HS-5 (cell line): Measurements from ENCODE around the gene MBD3.

Experiments used
- DNase-seq: peaks from one replicate; pipeline ENCODE4 v3.0.0-alpha.2; 2012; ENCODE audit warnings: low read depth

MBD3 gene

DNA sequence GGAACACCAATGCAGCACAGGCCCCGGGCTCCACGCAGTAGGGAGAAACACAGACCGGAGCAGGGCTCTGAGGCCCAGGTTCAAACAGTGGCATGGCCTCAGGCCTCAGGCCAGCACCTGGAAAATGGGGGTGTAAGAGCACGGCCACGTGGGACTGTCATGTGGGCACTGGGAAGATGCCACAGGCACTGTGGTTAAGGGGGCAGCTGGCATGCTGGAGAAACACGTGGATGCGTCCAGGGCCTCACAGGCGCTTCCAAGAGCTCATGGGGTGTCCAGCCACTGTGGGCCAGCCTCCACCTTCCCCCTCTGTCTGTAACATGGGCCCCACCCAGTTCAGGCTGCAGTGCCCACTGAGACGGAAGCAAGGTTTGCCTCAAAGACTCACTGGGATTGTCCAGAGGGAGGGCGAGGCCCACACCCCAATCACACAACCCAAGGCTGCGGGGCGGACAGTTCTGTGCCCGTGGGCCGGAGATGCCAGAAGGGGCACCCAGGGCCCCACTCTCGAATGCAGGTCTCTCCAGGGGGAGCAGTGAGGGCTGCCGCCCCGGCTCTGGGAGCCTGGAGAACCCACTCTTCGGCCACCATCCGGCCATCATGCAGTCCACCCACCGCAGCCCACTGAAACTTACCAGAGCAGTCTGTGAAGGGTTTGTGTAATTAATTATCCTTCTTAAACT lies 6.3 kb upstream of the MBD3 start:
- DNase-seq: no peak

DNA sequence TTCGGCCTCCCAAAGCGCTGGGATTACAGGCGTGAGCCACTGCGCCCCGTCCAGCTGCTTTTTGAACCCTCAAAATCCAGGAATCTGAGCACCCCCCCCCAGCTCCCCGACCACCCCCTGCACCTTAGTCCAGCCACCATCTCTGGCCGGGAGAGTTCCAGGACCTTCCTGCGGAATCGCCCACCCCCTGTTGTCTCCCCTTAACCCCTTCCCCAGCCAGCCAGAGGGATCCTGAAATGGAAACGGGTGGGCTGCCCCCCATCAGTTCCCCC lies 772 bp upstream of the MBD3 start:
- DNase-seq: no peak

DNA sequence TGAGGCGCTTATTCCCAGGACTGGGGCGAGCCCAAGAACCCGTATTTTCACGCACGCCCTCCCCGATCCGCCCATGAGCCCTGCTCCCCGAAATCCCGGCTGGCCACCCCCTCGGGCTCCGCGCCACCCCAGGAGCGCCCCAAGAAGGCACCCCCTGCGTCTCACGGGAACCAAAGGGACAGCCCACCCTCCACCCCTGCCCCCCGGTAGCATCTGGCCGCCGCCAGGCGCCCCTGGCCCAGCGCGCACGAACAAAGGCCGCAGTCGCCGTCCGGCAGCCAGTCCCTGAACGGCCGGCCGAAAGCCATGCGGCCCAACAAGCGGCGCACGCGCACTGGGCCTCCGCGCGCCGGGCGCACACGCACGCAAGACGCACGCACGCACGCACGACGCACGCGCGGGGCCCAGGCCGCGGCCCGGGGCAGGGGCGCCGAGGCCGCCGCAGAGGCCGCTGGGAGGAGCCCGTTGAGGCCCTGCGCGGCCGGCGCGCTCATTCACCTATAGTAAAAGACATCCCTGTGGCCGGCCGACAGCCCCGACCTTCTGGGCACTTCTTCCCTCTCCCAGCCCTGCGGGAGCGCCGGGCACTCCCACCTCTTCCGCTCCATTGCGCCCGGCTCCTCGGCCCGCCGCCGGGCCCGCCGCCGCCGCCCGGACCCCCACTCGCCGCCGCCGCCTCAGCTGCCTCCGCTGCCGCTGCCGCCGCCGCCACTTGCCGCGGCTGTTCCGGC lies 476 bp downstream of the MBD3 start:
- no peak for DNase-seq

DNA sequence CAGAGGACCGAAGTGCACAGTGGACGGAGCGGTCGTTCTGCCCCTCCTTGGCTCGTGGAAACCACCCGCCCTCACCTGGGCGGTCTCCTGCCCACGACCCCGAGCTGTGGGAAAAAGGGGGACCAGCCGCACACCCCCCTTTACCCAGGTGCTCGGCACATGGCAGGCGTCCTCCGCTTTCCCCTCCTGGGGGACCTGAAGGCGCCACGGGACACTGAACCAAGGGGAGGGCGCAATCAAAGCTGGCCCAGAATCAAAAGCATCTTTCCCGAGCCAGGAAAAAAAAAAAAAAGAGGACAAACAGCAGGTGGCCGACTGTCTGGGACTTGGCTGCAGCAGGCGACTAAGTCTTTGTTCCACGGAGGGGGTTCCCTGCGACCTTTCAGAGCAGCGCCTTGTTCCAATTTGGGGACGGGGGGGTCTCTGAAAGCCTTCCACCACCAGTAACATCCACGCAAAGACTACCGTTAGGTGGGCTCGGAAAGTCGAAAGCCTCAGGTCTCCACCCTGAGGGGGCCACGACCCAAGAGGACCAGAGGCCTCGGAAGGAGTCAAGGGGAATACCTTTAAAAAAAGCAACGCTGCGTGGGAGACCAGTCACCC lies 1.1 kb downstream of the MBD3 start:
- no peak for DNase-seq

DNA sequence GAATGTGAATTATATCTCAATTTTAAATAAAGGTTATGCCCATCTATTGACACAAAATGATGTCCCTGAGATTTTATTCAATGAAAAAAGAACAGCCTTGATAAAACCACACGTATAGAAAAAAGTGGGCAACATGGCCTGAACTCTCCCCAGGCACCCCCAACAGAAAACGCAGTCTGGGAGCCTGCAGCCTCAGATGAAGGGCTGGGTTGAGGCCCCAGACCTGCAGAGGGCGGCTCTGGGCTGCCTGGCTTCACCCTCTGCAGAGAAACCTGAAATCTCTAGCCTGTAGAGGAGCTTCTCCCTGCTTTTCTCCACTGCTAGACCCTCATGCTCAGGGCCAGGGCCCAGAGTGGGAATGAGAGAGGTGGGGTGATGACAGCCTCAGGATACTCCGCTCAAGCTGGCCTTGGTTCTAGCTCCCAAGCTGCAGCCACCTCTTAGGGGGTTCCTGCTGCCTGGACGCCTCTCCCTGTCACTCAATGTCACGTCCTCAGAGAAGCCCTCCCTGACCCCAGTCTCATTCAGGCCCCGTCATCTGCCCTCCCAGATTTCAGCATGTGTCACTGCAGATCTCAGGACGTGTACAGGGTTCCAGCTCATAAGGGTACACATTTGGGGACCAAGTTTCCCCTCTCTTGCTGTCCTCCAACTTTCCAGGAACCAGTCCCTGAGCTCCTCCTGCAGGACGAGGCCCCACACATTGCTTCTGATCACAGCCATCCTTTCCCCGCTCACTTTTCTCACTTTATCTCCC lies 1.8 kb downstream of the MBD3 start:
- no peak for DNase-seq

DNA sequence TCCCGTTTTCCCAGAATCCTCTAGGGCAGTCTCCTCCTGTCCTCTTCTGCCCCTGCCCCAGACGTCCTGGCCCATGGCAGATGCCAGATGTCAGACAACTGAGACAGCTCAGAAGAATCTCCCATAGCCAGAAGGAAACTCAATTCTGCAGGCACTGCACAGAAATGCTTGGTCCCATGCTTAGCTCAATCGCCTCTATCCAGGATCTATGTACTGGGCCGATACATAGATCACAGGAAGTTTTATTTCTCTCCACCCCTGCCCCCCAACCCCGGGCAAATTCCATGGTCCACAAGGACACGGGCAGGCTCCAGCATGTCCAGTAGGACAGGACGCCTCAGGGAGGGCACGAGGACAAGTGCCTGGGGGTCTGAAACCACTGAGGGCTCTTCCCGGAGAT lies 4.8 kb downstream of the MBD3 start:
- no peak for DNase-seq

DNA sequence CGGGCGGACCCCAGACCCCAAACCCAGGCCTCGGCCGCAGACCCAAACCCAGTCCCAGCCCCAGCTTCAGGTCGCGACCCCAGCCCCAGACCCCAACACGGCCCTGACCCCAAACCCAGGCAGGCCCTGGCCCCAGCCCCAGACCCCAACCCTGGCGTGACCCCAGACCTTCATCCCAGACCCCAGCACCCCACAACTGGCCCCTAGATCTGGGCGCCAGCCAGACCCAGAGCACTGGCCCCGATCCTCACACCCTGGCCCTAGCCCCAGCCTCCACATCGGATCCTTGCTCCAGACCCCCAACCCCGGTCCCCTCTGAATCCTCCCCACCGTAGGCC lies 7.5 kb downstream of the MBD3 start:
- no peak for DNase-seq

DNA sequence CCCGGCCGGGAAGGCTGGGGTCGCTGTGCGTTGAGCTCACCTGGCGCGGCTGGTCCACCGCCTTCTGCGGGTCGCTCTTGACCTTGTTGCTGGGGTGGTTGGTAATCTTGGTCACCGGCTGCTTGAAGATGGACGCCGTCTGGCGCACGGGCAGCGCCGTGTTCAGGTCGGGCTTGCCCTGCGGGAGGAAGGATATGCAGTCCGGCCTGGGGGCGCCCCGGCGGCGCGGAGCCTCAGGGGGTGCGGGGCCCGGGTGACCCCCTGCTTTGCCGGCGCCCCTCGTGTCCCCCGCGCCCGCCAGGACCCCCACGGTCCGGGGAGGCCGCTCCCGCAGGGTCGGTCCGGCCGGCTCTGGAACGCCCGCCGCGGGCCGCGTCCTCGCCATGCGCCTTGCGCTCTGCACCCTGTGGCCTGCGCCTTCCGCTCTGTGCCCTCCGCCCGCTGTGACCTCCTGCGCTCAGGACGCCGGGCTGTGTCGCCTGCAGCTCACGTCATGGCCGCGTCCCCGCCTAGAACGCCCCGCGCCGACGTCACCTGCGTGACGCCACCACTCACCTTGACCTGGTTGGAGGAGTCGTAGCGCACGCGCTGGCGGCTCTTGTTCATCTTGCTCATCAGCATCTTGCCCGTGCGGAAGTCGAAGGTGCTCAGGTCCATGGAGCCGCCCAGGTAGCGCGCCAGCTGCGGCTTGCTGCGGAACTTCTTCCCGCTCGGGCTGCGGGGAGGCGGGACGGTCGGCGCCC lies 8.0 kb downstream of the MBD3 start:
- no peak for DNase-seq

DNA sequence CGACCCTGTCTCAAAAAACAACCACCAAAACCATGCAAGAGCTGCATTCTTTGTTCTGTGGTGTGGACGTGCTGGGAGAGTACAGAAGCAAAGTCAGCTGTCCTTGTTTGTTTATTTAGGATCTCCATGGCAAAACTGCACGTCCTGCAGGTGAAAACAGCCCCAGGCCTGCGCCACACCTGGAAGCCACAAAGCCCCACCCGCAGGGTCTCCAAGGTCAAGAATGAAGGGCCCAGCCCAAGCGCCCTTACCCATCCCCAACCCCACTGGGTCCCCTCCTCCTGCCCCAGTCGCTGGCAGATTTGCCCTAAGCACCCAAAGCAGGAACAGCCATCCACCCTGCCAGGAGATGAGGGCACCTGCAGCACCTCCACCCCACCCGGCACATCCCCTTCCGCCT lies 10.5 kb downstream of the MBD3 start:
- DNase-seq: no peak

DNA sequence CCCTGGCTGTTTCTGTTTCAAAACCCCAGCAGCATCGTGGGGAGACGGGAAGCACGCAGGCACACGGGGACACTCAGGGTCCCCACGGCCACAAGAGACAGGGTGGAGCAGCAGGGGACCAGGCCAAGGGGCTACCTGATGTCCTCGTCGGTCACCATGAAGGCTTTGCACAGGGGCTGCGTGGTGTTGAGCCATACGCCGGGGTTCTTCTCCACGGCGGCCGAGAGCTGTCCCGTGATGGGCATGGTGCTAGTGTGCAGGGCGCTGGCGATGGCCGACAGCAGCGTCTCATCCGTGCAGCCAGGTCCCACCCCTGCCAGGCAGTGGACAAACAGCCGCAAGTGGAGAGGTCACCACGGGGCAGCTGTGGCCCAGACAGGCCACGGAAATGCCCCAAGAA lies 11.7 kb downstream of the MBD3 start:
- DNase-seq: no peak

DNA sequence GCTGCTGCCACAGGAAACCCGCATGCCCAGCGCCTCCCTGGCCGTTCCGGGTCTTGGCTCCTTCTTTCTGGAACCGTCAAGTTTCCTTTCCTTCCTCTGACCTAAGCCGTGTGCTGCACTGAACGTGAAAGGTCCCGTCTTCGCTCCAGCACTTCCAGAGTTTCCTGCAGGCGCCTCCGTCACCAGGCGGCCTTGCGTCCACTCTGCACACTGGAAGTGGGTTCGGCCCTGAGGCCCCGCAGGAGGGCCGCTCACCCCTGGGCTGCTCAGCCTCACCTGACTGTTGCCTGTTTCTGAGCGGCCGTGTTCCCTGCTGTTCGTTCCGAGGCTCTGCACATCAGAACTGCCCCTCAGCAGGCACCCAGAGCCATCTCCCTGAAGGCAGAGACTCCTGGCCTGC lies 12.3 kb downstream of the MBD3 start:
- no peak for DNase-seq

DNA sequence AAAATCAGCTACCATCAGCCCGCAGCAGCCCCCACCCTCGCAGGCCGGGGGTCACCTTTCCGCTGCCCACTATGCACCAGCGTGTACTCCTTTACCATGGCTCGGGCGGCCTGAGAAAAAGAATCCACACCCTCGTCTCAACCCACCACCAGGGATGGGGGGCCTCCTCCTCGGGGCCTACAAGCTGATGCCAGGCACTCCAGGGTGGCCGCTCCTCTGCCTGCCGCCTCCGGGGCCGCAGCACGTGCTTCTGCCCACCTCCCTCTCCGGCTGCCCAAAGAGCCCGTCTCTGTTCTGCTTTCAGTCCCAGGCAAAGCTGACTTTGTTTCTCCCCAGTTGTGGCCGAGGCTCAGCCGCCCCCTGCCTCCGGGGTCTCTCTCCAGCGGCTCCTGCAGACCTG lies 13.4 kb downstream of the MBD3 start:
- DNase-seq: no peak

DNA sequence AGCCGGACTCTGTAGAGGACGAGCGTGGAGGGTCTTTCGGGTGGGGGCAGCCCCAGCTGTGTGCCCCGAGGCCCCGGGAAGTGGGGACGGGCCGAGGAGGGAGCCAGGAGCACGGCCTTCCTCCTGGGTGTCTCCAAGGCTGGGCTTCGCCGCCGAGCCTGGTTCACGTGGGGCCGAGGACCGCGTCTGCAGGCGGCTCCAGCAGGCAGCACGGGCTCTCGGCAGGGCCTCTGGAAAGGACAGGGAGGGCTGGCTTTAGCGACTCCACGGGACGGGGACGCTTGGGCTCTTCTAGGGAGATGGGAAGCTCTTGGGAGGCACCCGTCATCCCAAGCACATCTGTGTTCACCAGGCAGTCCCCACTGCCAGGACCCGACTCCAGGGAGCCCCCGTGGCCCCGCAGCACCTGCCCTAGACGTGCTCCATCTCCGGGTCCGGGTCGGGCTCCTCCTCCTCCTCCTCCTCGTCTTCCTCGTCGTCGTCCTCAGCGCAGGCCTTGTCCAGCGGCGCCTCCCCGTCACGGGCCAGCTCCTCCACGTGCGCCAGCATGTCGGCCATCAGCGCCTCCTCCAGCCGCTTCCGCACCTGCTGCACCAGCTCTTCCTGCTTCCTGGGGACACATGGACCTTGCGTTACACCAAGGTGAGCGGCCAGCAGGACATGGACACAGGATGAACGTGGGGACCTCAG lies 14.6 kb downstream of the MBD3 start:
- DNase-seq: no peak

DNA sequence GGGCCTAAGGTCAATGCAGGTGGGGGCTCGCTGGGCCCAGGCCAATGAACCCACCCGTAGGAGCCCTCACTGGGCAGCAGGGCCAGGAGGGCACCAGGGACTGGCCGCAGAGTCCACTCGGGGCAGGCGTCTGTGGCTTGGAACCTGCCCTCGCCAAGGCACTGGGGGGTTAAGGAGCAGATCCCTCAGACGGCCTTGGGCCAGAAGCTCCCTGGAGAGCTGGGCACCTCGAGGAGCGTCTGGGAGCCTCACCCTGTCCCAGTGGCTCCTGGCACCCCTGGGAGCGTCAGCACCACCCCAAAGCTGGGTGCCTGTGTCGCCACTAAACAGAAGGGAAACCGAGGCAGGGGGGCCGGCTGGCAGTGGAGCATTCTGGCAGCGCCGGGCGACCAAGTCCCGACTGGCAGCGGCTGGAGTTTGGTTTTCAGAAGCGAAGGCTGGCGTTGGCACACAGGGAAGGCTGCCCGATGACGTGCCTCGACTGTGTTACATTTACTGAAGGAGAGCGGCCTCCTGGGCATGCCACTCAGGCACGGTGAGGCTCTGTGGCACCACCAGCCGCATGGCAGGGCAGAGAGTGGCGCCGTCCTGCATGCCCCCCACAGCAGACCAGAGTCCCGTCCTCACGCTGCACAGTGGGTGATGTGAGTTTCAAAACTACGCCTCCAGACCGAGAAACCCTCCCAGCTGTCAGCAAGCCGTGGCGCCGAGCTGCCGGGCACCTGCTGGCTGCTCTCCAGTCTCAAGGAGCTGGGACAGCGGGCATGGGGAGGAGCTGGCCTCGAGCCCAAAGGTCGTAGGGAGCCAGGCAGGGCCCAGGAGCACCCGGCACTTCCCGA lies 15.4 kb downstream of the MBD3 start:
- no peak for DNase-seq

DNA sequence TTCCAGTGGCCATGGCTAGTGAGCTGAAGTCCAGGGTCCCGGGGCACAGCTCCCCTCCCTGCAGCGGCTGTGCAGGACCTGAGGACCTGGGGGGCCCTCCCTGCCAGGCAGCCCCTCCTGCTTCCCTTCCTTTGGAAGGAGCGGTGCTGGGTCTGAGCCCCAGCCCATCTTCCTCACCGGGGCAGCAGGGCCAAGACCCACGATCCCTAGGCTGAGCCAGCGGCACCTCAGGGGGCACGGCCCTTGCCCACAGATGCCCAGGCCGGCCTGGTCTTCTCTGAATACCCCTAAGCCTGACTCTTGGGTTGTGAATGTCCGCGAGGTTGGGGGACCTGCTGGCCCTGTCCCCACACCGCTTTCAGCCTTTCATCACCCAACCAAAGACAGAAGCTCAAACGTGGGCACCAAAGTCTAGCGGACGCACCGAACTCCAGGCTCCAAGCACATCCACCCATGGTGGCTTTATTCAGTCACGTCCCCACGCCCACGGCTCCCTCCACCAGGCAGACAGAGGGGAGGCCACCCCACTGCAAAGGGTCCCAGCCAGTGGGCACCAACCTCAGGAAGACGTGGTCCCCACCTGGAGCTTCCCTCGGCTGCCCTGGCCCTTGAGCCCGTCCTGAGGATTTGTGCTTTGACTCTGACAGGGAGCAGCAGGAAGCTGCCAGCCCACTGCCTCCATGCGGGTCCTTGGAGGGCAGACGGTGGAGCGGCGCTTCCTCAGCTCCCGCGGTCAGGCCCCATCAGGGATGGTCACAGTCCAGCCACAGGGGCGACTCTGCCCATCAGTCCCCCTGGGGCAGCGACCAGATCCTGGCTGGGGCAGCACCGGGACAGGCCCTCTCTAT lies 16.2 kb downstream of the MBD3 start:
- no peak for DNase-seq

DNA sequence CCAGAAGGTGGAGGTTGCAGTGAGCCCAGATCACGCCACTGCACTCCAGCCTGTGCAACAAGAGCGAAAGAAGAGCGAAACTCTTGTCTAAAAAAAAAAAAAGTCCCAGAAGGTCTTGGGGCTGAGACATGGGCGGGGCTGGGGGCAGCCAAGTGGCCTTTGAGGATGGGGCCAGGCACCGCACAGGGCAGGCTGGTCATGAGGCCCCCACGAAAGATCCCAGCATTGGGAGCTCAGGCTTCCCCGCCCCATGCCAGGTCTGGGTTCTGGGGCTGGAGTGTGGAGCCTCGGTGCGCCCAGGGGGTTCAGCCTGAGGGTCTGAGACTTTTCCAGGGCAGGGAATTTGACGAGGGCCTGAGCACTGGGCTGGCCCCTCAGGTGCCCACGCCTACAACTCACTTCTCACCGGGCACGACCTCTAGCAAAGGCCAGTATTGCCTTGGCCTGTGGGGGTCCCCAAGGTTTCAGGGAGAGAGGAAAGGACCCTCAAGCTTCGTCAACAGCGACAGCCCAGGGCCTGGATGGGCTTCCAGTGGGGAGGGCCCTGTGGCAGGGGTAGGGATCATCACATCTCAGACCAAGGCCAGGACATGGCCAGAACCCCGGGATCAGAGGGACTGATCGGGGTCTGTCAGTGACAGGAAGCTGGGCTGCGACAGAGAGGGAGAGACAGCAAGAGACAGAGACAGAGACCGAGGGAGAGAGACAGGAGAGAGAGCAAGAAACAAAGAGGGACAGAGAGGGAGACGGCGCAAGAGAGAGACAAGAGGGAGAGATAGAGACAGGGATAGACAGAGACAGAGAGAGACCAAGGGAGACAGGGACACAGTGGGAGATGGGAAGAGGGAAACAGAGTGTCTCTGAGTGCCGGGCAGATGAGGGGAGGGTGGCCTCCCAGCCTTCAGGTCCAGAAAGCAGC lies 17.1 kb downstream of the MBD3 start:
- DNase-seq: no peak

DNA sequence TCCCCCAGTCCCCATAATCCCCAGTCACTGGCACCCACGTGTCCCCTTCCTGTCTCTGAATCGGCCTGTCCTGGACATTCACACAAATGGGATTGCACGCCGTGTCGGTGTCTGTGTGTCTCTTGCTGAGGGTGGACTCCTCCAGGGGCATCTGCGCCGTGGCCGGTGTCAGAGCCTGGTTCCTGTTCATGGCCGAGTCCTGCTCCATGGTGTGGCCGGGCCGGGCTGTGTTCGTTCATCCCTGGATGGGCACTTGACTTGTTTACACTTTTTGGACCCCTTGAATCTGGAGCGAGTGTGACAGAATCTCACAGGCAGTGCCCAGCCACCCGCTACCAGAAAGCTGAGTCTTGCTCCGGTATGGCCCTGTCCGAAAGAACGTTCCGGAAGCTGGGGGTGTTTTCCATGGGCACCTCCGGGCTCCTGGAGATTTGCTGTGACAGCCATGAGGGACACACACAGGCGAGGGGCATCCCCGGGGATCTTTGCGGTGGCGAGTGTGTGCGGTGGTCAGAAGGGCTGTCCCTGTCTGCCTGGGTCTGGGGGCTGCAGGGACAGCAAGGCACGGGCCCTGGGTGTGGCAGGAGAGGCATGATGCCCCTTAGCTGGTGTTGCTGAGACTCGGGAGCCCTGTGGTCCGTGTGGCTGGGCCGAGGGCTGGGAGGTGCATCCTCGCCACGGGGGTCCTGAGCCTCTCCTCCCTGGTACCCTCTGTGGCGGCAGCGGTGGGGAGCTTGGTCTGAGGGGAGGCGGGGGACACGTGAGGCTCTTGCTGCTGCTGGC lies 18.1 kb downstream of the MBD3 start:
- no peak for DNase-seq

DNA sequence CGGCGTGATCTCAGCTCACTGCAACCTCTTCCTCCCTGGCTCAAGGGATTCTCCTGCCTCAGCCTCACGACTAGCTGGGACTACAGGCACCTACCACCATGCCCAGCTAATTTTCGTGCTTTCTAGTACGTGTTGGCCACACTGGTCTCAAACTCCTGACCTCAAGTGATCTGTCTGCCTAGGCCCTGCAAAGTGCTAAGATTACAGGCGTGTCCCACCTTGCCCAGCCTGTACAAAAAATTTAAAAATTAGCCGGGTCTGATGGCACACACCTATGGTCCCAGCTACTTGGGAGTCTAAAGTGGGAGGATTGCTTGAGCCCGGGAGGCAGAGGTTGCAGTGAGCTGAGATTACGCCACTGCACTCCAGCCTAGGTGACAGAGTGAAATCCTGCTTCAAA lies 19.9 kb downstream of the MBD3 start:
- no peak for DNase-seq
